GM18868 (cell line): Measurements from ENCODE around the gene PON3.

ENCODE experiments used
- ATAC-seq: cut with Tn5 transposase; IDR thresholded peaks from one replicate; pipeline ENCODE4 v1.9.1; 2021; ENCODE audit warnings: mild to moderate bottlenecking, moderate library complexity; ENCODE audit not compliant: unreplicated experiment

The PON3 gene

DNA sequence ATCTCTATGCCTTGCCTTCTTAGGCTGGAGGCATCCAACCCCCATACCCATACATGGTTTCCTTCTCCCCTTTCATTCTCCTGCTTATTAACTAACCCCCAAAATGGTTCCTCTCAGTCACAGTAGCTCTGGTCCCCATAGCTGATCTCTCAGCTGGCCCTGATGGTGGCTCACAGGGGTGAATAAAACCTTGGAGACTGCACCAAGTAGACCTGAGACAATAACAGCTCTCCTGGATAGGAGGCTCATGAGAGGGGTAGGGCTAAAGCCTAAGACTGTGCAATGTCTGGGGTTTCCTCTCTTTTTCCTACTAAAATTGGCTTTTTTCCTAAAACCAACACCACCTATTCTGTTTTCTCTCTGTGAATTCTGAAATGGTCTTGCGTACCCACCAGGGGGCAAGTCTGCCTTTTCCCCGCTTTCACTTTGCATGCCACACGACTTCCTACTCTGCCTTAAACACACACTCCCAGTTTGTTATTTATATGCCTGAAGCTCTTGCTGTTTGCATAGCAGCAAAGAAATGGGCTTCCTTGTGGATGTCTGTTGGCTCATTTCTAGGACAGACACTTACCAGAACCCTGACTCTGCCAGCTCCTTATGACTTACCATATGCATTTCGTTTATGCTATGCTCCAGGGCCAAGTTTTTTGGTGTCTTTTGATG, 53.4 kb downstream of the PON3 start:
- no peak for ATAC-seq

DNA sequence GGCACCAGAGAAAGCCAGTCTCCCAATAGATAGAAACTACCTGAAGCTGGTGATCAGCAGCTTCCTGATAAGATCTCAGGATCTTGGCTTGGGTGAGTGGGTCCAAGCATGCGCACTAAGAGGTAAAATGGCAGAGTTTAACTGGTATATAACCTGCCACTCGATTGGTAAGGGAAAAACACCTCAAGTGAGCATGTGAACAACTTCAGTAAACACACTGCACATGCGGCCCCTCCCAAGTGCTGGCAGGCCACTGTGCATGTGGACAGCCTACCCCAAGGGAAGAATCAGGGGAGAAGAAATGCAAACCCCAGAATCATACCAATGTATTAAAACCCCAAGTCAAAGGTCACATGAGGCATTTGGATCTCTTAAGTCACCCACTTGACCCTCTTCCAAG, 54.1 kb downstream of the PON3 start:
- ATAC-seq: no peak

DNA sequence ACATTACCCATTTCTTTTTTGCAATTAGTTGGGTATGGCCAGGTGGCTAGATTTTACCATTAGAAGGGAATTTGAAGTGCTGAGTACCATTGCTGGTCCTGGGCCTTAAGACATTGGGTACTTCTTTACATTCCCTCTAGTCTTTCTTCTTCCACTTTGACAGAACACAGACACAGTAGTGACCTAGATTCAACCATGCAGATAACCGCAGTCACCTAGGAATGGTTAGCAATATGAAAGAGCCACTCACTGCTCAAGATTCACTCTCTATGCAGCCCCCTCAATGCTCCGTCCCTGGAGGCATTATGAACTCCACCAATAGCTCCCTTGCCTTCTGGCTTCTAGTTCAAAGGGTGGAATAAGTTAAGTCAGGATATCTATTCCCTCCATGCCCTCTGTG, 55.7 kb downstream of the PON3 start:
- ATAC-seq: peak; percentile 89

GRCh38 chr7:95338832-95339231, 57.3 kb downstream of the PON3 start:
- ATAC-seq: no peak

- ATAC-seq: no peak
Measured at GRCh38 chr7:95335093-95335492, 61.1 kb downstream of the PON3 start.

- no peak for ATAC-seq
Measured at GRCh38 chr7:95334447-95334846, 61.7 kb downstream of the PON3 start.

DNA sequence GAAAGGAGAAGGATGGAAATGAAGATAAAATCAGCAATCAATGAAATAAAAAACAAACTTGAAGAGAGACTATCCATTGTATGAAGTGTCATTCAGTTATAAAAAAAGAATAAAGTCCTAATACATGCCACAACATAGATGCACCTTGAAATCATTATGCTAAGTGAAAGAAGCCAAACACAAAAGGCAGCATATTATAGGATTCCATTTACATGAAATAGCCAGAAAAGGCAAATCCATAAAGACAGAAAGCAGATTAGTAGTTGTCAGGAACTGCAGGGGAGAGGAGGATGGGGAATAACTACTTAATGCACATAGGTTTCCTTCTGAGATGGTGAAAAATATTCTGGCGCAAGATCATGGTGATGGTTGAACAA, 65.2 kb downstream of the PON3 start:
- ATAC-seq: peak; percentile 35

GRCh38 chr7:95330204-95330960, 65.8 kb downstream of the PON3 start:
- ATAC-seq: peak; percentile 98

GRCh38 chr7:95327356-95327755, 68.8 kb downstream of the PON3 start:
- ATAC-seq: no peak

DNA sequence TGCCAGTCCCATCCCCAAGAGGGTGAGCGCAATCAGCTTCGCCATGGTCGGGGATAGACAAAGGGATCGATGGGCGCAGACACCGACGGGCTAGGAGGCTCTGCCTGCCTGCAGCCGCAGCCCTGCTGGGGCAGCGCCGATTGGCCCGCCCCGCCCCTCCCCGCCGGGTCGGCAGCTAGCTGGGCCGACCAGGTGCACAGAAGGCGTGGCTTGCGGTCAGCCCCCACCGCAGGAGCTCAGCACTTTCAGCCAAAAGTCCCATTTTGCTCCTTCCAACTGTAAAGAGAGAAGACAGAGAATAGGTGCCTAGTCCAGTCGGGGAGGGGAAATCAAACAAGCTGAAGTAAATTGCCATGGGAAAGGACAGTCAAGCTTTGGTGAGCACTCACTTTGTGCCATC, 71.7 kb downstream of the PON3 start, which contains the start of gene PON1:
Gene PON1 (minus strand): TSS at position 102 of the 400 bp plus-strand sequence. CDS start 57 bp downstream, at position 45.
- peak; percentile 58 for ATAC-seq

GRCh38 chr7:95323410-95324129, 72.6 kb downstream of the PON3 start:
- no peak for ATAC-seq

GRCh38 chr7:95322854-95323253, 73.3 kb downstream of the PON3 start:
- ATAC-seq: no peak

GRCh38 chr7:95322396-95322795, 73.8 kb downstream of the PON3 start:
- no peak for ATAC-seq

GRCh38 chr7:95321720-95322119, 74.5 kb downstream of the PON3 start:
- ATAC-seq: no peak

DNA sequence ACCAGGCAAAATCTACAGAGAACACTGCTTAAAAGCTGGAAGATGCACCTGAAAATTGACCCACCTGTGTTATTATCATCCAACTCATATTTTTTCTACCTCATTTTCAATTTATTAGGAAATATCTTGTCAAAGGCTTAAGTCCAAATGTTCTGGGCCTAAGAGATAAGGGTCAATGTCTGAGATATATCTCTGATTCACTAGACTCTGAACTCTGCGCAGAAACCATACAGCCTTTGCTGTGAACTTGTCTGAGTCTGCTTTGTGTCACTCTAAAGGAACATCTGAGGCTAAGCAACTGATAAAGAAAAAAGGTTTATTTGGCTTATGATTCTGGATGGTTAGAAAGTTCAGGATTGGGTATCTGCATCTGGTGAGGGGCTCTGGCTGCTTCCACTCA, 75.5 kb downstream of the PON3 start:
- ATAC-seq: no peak

DNA sequence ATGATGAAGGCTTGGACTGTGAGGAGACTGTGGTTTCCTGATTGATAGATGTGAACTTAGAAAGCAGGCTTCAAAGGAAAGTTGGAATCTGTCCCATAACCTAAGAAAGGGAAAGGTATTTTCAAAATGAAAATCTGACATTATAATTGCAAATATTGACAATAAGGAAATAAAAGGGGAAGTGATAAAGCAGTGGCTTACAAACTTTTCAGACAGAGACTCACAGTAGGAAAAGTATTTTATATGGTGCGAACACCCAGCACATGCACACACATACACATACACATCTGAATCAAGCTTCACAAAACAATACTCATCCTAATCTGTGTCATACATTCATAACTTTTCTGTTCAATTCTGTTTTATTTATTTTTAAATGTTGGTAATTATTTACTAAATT, 76.6 kb downstream of the PON3 start:
- no peak for ATAC-seq

GRCh38 chr7:95318501-95319100, 77.6 kb downstream of the PON3 start:
- no peak for ATAC-seq

GRCh38 chr7:95317966-95318365, 78.2 kb downstream of the PON3 start:
- no peak for ATAC-seq

DNA sequence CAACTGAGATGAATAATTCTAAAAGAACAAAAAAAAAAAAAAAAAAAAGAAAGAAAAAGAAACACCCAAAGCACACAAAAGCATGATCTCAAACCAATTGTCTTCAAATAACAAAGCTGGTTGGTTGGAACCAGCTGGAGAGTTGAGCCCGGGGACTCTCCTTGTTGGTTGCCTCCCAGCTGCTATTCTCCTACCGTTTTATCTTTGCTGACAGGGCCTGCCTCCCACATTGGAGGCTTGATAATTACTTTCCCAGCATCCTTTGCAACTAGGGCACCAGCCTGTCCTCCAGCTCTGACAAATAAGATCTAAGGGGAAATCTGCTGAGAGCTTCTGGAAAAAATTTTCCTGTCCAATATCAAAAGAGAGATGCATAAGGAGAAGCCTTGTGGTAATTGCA, 78.6 kb downstream of the PON3 start:
- no peak for ATAC-seq

DNA sequence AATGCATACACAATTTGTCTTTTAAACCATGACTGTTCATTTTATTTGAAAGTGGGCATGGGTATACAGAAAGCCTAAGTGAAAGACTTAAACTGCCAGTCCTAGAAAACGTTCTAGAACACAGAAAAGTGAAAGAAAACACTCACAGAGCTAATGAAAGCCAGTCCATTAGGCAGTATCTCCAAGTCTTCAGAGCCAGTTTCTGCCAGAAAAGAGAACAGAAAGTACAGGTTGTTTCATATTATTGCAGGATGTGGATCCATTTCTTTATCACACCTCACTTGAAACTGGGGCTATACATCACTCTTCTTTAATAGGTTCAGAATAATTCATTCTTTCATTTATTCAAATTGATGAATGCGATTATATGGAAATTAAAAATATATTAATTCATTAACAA, 79.6 kb downstream of the PON3 start:
- peak; percentile 91 for ATAC-seq

- ATAC-seq: no peak
Measured at GRCh38 chr7:95312561-95312960, 83.6 kb downstream of the PON3 start.
